Loucy (cell line): Measurements from ENCODE around the gene ASS1.

Experiments
- H2AFZ ChIP-seq: fragments of 200-600 bp; sonication (generic); 2 replicates; pipeline ENCODE4 v1.6.0; 2016; ENCODE audit warnings: antibody characterized with exemption, mild to moderate bottlenecking, low read length, moderate library complexity
- H3F3A ChIP-seq: fragments of 200-600 bp; 2 replicates; pipeline ENCODE4 v1.6.0; 2016; ENCODE audit warnings: antibody characterized with exemption, low read depth, mild to moderate bottlenecking
- H3K27me3 ChIP-seq: fragments of 200-600 bp; sonication (generic); 2 replicates; pipeline ENCODE4 v1.6.1; 2014; ENCODE audit warnings: low read length, mild to moderate bottlenecking; ENCODE audit not compliant: insufficient read depth, poor library complexity, severe bottlenecking
- H3K36me3 ChIP-seq: fragments of 200-600 bp; sonication (generic); 2 replicates; pipeline ENCODE4 v1.6.1; 2016; ENCODE audit warnings: low read length; ENCODE audit not compliant: insufficient read depth
- H3K4me1 ChIP-seq: fragments of 200-600 bp; sonication (generic); 2 replicates; pipeline ENCODE4 v1.5.1; 2014; ENCODE audit warnings: low read length, mild to moderate bottlenecking; ENCODE audit not compliant: insufficient read depth, poor library complexity, severe bottlenecking
- H3K4me2 ChIP-seq: fragments of 200-600 bp; sonication (generic); 2 replicates; pipeline ENCODE4 v1.6.0; 2014; ENCODE audit warnings: antibody characterized with exemption, low read length, low read depth, mild to moderate bottlenecking; ENCODE audit not compliant: poor library complexity, severe bottlenecking
- H3K4me3 ChIP-seq: fragments of 200-600 bp; sonication (generic); 2 replicates; pipeline ENCODE4 v1.5.1; 2014; ENCODE audit warnings: low read length, mild to moderate bottlenecking, mixed read lengths; ENCODE audit not compliant: poor library complexity, severe bottlenecking
- H3K79me2 ChIP-seq: fragments of 200-600 bp; sonication (generic); 2 replicates; pipeline ENCODE4 v1.6.1; 2014; ENCODE audit warnings: low read length; ENCODE audit not compliant: insufficient read depth
- H3K9ac ChIP-seq: fragments of 200-600 bp; sonication (generic); 2 replicates; pipeline ENCODE4 v1.6.0; 2014; ENCODE audit warnings: mild to moderate bottlenecking, low read depth, low read length, moderate library complexity; ENCODE audit not compliant: poor library complexity, severe bottlenecking
- H3K9me2 ChIP-seq: fragments of 200-600 bp; sonication (generic); replicated peaks from 2 replicates; pipeline ENCODE4 v1.6.1; 2016; ENCODE audit warnings: low read depth, low read length, mixed read lengths
- H3K9me3 ChIP-seq: fragments of 200-600 bp; sonication (generic); 2 replicates; pipeline ENCODE4 v1.6.1; 2014; ENCODE audit warnings: mild to moderate bottlenecking, antibody characterized with exemption, low read length, low read depth; ENCODE audit not compliant: insufficient read depth
- H4K20me1 ChIP-seq: fragments of 200-600 bp; sonication (generic); 2 replicates; pipeline ENCODE4 v1.6.0; 2014; ENCODE audit warnings: antibody characterized with exemption, low read length, mild to moderate bottlenecking; ENCODE audit not compliant: insufficient read depth, poor library complexity, severe bottlenecking
- CTCF ChIP-seq: fragments of 200-600 bp; sonication (generic); conservative IDR thresholded peaks from 2 replicates; pipeline ENCODE4 v1.5.1; 2014; ENCODE audit warnings: mild to moderate bottlenecking, antibody characterized with exemption, low read length
- EZH2phosphoT487 ChIP-seq: fragments of 200-600 bp; IDR thresholded peaks from 2 replicates; pipeline ENCODE4 v1.6.1; 2018; ENCODE audit warnings: antibody characterized with exemption, mild to moderate bottlenecking, moderate library complexity, borderline replicate concordance

ASS1 gene

GRCh38 chr9:130409246-130409645, 35.5 kb upstream of the ASS1 start:
- no peaks in the 10 kb centered on the region for H3K79me2 ChIP-seq
- no peaks in the 10 kb centered on the region for H3K4me1 ChIP-seq
- H3F3A ChIP-seq, result no peaks in the 10 kb centered on the region
- H3K9me2 ChIP-seq, result no peaks in the 10 kb centered on the region
- no peaks in the 10 kb centered on the region for H4K20me1 ChIP-seq
- H3K27me3 ChIP-seq, result no peaks in the 10 kb centered on the region
- no peak overlapping the region for H3K4me3 ChIP-seq
- no peak overlapping the region for H2AFZ ChIP-seq
- no peak overlapping the region for H3K4me2 ChIP-seq
- no peak for TF ChIP-seq EZH2phosphoT487
- TF ChIP-seq CTCF, result no peak
- no peaks in the 10 kb centered on the region for H3K9me3 ChIP-seq
- no peak overlapping the region for H3K9ac ChIP-seq
- no peaks in the 10 kb centered on the region for H3K36me3 ChIP-seq

GRCh38 chr9:130410443-130410842, 34.3 kb upstream of the ASS1 start:
- no peak overlapping the region for H3K4me3 ChIP-seq
- H3K36me3 ChIP-seq, result no peaks in the 10 kb centered on the region
- no peaks in the 10 kb centered on the region for H3K9me3 ChIP-seq
- no peak overlapping the region for H2AFZ ChIP-seq
- H3F3A ChIP-seq, result no peaks in the 10 kb centered on the region
- no peaks in the 10 kb centered on the region for H3K79me2 ChIP-seq
- no peaks in the 10 kb centered on the region for H4K20me1 ChIP-seq
- no peaks in the 10 kb centered on the region for H3K9me2 ChIP-seq
- no peaks in the 10 kb centered on the region for H3K4me1 ChIP-seq
- no peak overlapping the region for H3K4me2 ChIP-seq
- TF ChIP-seq CTCF (no peak), EZH2phosphoT487 (no peak)
- no peaks in the 10 kb centered on the region for H3K27me3 ChIP-seq
- no peak overlapping the region for H3K9ac ChIP-seq

- Histone ChIP-seq H4K20me1 (no peaks in the 10 kb centered on the region), H3F3A (no peaks in the 10 kb centered on the region), H3K9me2 (no peaks in the 10 kb centered on the region), H3K36me3 (no peaks in the 10 kb centered on the region), H3K4me1 (no peaks in the 10 kb centered on the region), H3K27me3 (no peaks in the 10 kb centered on the region), H2AFZ (no peak overlapping the region), H3K4me2 (no peak overlapping the region), H3K79me2 (no peaks in the 10 kb centered on the region), H3K4me3 (no peak overlapping the region), H3K9me3 (no peaks in the 10 kb centered on the region), H3K9ac (no peak overlapping the region)
- TF ChIP-seq CTCF (no peak), EZH2phosphoT487 (no peak)
Observed at GRCh38 chr9:130411566-130411915, 33.2 kb upstream of the ASS1 start.
